Measurements from ENCODE around the gene EHF. TPM values are rescaled to one million over a fixed set of nuclear protein-coding genes. Genes with fewer than 3 reads are reported as not detected.

The EHF gene
- total RNA-seq, 1 donor from 2014 or later: 36.4 TPM

DNA sequence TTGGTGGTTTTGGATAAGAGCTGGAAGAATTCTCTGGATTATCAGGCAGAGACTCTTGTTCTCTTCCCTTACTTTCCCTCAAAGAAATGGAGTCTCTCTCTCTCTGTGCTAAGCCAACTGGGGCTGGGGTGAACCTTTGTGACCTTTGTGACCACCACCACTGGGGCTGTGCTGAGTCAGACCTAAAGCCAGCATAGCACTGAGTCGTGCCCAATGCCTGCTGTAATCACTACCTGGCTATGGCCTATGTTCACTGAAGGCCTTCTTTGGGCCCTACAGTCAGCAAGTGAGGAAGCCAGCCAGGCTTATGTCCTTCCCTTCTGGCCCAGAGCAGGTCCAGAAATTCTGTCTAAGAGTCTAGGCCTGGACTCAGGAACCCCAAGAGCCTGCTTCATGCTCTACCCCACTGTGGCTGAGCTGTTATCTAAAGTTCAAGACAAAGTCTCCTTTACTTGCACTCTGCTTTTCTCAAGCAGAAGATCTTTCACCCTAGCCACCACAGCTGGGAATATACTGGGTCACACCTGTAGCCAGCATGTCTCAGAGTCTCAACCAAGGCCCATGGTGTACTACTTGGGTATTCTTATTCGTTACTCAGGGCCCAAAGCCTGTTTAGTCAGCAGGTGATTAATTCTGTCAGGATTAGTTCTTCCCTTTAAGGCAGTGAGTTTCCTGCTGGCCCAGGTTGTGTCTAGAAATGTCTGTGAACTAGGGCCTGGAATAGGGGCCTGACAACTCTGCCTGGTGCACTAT is 86.0 kb downstream of the EHF start:
- ATAC-seq (no peak), DNase-seq (no peak)
- H3K9me3 ChIP-seq: peaks cover 6% of the 10 kb centered on the region
- intact Hi-C loops (cut with DNase I): no loop called here
- no peak overlapping the region for H3K27ac ChIP-seq
- H3K4me1 ChIP-seq: no peaks in the 10 kb centered on the region
- no peaks in the 10 kb centered on the region for H3K36me3 ChIP-seq
- no peak overlapping the region for H3K4me3 ChIP-seq
- H3K27me3 ChIP-seq: no peaks in the 10 kb centered on the region
- TF ChIP-seq CTCF (IDR thresholded peaks at IDR 0.05): no peak

DNA sequence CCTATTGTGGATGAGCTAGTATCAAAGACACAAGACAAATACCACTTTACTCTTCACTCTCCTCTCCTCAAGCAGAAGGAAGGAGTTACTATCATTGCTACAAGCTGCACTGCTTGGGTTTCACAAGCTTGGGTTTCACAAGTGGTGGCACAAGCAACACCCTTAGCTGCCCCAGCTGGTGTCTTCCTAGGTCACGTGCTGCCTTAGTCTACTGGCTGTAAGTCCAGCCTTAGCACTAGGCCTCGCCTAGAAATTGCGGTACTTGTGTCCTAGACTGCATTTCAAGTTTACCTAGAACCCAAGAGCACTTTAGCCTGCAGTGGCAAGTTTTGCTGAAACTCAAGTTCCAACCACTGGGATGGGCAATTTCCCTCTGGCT is 86.6 kb downstream of the EHF start:
- Histone ChIP-seq H3K36me3 (no peaks in the 10 kb centered on the region), H3K27ac (no peak overlapping the region), H3K9me3 (peaks cover 8% of the 10 kb centered on the region), H3K4me1 (no peaks in the 10 kb centered on the region), H3K27me3 (no peaks in the 10 kb centered on the region), H3K4me3 (no peak overlapping the region)
- ATAC-seq (peak; percentile 56), DNase-seq (no peak)
- intact Hi-C loops (cut with DNase I): no loop called here
- no peak for TF ChIP-seq CTCF (IDR thresholded peaks at IDR 0.05)

Other genes with a start within 250 kb of the EHF start
- gene CAT, start 182.2 kb upstream of the EHF start, total RNA-seq: 213 TPM
- gene ELF5, start 107.3 kb upstream of the EHF start, total RNA-seq: 10.7 TPM

Measured in upper lobe of right lung (tissue), 1 donor.